SHP77 treated with DMSO at 0.1 percent for 48 hours (cell line): ENCODE measurements around the gene DDT.
"Not testable (repeated sequence)": the region's sequence is repeated elsewhere in the genome, so short reads cannot be mapped to it uniquely, and the experiment has no call there.

ENCODE experiments used
- DNase-seq: peaks from one replicate; lab custom pipeline; 2025; lab: John Stamatoyannopoulos, UW

DDT gene

DNA sequence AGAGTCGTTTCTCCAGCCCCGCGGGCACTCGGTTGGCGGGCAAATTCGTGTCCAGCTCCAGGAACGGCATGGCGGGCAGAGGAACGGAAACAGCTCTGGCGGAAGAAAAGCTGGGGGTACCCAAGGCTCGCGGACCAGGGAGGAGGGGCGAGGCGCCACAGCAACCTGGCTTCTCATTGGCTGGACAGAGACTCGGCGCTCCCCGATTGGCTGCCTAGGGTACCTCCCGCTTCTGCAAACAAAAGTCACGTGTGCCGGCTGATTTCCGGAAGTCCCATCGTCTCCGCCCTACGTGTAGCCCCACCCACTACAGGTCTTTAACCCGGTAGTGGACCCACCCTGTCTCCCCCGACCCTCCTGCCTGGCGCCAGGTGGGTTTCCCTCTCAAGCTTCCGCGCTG is at the start of gene DDT:
Gene DDT (minus strand): TSS at position 97 of the 400 bp plus-strand sequence. CDS start 27 bp downstream, at position 70.
- DNase-seq: not testable (repeated sequence)

DNA sequence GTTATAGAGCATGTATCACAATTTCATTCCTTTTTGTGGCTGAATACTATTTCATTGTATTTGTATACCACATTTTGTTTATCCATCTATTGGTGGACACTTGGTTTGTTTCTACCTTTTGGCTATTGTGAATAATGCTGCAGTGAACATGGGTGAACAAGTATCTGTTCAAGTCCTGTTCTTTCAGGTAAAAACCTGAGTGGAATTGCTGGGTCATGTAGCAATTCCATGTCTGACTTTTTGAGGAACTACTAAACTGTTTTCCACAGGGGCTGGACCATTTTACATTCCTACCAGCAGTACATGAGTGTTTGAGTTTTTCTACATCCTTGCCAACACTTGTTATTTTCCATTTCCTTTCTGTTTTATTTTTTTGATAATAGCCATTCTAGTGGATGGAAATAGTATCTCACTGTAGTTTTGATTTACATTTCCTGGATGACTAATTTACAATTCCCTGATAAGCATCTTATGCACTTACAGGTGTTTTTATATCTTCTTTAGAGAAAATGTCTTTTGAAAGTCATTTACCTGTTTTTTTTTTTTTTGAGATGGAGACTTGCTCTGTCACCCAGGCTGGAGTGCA is 49.1 kb upstream of the DDT start:
- DNase-seq: no peak

DNA sequence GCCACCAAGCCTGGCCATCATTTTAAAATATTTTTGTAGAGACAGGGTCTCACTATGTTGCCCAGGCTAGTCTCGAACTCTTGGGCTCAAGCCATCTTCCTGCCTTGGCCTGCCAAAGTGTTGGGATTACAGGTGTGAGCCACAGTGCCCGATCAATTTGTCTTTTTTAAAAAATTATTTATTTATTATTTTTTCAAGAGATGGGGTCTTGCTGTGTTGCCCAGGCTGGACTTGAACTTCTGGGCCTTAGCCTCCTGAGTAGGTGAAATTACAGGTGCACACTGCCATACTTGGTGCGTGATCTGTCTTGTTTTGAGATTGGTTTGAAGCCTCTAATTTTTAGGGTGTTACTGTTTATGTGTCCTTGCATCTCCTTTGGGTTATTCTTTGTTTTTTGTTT is 47.1 kb upstream of the DDT start:
- DNase-seq: no peak

DNA sequence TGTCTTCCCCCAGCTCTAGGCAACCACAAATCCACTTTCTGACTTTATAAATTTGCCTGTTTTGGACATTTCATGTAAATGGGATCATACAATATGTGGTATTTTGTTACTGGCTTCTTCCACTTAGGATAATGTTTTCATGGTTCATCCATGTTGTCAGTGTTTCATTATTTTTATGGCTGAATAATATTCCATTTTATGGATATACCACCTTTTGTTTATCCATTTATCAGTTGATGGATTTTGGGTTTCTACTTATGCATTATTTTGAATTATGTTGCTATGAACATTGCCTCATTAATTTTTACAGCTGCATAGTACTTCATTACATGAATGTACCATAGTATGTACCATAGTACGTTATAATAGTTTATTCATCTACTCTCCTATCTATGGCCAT is 41.9 kb upstream of the DDT start:
- no peak for DNase-seq

DNA sequence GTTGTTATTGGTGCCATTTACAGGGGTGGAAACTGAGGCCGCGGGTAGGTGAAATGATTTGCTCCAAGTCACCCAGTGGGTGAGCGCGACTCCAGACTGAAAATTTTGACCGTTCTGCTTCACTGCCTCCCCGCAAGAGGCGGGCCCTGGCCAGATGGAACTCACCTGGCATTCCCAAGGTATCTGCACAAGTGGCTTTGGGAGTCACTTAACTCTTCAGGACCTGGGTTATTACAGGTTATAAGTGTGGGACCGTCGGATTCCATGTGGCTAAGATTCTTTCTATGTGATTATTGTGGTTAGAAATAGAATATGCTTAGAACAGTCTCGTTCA is 37.5 kb upstream of the DDT start:
- no peak for DNase-seq

DNA sequence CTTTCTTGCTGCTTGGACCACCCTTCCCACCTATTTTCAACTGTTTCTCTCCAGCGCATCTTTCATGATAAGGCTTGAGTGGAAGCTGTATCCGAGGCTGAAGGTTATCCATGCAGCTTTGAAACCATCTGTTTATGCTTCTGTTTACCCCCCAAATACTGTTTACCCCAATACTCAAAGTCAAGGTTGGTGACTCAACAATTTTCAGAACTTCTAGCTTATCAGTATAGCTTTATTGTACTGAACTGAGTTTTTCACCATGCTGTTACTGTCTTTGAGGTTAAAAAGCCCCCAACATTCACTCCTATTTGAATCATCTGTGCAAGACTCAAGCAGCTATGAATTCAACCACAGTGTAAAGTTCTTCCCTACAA is 35.8 kb upstream of the DDT start:
- no peak for DNase-seq

DNA sequence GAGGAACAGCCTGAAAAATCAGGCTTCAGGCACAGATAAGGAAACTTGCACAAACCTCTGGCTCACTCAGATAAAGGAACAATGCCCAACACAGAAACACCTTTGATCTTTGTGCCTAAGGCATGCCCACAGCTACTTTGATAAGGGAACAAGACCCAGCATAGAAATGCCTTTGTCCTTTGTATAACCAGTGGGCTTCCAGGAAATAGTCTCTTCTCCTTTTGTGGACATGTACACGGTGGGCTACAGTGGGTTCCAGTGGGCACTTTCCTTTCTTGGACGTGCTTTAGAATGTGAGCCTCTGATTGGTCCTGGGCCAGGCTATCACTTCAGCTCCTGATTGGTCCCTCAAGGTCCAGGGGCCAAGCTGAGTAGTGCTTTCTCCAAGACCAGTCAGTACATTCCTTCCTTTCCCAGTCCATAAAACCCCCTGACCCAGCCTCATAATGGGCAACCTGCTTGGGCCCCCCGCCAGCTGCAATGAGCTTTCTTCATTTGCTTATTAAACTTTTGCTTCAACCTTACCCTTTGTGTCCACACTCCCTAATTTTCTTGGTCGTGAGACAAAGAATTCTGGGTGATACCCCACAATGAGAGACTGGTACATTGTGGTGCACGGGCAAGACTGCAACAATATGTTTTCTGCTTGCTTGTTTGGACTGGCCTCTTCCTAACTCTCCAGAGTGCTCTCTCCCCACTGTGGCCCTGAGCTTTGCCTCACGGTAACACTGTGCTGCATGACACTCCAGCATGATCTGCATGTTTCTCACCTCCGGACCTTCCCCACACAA is 35.2 kb upstream of the DDT start:
- no peak for DNase-seq

DNA sequence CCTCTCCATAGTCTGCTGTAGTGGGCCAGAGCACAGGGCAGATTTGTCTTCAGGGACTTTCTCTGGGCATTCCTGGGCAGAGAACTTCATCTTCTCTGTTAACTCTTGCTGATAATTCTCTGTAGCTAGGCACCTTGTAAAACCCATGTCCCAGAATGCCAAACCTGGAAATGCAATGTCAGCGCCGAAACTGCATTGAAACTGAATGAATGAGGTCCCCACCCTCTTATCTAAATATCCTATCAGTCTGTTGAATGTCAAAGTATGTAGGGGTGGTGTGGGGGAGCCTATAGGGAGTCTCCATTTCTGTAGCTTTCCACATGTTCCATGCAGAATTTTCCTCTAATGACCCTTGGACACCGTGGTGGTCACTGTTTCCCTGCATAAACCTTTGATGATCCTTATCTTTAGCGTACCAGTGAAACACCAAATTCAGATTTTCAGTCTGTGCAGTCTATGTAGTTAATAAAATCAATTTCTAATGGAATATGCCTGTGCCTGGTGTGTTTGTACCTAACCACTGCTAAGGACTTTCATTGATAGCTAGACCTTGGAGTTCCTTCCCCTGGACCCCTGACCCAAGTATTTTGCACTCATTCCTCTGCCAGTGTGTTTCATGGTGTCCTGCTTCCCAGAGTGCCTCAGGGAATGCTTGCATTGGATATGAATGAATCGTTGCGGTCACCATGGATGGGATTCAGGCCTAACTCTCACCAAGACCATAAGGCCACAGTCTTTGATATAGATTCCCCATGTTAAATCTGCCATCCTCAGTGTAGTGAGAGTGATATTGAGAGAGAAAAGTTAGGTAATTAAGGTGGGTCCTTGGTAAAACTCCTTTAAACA is 34.4 kb upstream of the DDT start:
- no peak for DNase-seq

DNA sequence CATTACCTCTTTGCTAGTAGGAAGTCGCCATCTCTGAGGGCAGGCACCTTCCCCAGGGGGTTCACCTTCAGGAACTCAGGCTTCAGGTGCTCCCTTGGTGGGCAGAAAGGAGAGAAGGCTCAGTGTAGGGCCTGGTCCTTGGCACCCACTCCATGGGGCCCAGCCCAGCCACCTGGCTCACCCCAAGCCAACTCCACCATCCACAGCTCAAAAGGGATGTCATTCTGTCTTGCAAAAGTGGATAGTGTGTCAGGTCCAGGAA is 33.7 kb upstream of the DDT start:
- no peak for DNase-seq

DNA sequence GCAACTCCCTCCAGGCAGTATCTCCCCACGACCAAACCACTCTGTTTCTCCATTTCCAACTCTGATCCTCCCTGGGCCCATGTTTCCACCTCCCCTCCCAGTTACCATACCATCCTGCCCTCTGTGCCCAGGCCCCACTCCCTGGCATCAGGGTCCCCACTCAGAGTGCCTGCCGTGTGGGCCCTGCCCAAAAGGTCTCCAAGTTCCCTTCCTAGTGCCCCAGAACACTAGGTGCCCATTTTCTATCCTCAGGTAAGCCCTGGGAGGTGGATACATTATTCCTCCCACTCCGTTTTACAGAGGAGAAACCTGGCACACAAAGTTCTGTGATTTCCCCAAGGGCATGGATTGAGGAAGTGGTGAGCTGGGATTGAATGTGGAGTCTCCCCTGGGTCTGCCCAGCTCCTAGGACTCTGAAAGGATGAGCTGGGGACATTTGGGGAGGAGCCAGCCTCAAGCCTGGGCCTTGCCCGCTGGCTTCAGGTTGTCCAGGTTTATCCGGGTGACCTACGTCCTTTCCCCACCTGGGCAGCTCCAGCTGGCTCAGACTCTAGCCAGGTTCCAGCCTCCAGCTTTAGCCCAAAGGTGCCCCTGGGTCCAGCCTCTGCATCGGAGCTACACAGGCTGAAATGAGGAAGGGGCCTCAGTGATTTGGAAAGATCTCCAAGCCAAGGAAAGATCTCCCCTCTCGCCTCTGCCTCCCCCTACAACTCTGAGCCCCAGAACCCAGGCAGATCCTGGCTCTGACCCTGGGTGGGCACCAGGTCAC is 33.2 kb upstream of the DDT start:
- DNase-seq: no peak

DNA sequence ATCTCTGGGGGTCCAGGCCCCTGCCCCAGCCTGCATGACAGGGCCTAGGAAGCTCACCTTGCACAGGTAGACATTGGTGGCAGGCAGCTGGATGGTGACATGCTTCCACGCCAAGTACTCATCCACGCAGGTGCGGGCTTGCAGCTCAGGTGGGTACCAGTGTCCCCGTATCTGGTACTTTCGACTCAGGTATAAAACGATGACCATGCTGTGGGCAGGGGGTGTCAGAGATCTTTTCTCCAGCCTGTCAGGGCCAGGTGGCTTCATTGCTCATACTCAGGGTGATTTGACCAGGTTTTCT is 32.6 kb upstream of the DDT start:
- DNase-seq: no peak

DNA sequence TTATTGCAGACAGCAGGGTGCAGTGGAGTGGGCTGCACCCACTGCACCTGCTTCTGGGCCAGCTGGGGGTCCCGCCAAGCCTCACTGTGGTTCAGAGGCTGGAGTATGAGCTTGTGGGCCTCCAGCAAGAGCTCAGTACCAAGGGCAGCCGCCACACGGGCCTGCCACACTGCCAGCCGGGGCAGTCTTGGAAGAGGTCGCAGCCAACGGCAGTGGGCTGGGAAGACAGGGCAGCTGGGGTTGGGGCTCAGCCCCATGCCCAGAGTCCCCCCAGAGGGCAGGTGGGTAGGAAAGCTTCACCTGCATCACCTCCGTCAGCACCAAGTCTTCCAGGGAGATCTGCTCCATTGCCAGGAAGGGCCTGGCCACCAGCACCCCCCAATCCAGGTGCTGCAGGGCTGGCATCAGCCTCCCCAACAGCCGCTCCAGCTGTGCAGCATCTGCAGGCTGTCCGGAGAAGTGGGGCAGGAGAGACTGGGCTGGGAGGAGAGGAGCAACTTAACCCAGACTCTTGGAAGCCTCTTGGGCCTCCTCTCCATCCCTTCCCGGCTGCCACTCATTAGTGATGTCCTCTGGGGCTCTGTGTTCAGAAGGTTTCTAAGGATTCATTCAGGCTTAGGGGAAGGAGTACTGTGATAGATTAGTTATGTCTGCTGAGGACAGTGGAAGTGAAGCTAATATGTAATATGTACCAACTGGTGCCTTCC is 32.1 kb upstream of the DDT start:
- no peak for DNase-seq

DNA sequence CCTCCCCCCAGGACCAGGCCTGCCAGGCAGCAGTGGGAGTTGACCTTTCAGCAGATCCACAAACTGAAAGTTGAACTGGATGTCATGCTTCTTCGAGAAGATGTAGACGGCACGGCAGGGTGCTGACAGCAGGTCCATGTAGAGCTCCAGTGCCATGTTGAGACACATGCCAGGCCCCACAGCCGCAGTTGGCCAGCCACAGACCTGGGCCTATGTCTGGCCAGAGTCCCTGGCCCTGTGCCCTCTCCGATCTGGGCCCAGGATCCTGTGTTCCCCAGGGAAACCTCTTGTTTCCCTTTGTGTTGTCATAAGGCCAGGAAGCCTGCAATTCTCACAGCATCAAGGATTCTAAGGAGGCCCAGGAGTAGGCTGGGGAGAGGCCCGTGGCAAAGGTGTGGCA is 31.0 kb upstream of the DDT start, which contains the start of gene GSTT4:
Gene GSTT4 (minus strand): TSS at position 253 of the 400 bp plus-strand sequence. CDS start 97 bp downstream, at position 156.
- DNase-seq: no peak

DNA sequence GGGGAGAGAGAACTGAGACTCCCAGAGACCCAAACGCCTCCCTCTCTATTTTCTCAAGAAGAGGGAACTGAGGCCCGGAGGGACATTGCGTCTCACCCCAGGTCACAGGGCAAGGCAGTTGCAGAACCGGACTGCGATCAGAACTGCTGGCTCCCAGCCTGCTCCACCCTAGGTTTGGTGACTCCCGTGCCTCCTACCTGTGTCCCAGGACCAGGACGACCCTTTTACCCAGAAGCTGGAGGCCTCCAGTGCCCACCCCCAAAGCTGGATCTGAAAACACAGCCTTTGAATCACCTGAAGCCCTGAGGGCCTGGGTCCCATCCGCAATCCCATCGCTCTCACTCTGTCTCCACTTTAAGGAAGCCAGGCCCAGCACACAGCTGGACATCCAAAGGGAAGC is 29.6 kb upstream of the DDT start:
- DNase-seq: no peak

DNA sequence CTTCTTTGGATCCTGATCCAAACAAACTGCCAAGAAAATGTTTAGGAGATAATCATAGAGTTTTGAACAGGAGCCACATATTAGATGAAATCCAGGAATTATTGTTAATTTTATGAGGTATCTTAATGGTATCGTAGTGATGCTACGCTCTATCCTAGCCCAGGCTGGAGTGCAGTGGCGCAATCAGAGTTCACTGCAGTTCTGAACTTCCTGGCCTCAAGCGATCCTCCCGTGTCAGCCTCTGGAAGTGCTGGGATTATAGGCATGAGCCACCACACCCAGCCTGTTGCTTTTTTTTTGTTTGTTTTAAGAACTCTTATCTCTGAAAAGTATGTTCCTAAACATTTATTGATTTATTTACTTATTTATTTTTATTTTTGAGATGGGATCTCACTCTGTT is 28.6 kb upstream of the DDT start:
- no peak for DNase-seq

DNA sequence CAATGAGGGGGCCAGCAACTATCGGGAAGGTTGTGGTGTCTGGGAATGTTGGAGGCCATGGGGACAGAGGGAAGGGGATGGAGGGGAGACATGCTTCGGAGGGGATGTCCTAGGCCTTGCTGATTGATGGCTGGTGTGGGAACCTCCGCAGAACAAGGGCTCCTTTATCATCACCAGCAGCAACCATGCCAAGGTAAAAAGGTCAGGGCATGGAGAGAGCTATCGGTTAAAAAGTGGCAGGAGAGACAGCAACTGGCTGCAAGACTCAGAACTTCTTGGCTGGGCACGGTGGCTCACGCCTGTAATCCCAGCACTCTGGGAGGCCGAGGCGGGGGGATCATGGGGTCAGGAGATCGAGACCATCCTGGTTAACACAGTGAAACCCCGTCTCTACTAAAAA is 28.0 kb upstream of the DDT start:
- no peak for DNase-seq

DNA sequence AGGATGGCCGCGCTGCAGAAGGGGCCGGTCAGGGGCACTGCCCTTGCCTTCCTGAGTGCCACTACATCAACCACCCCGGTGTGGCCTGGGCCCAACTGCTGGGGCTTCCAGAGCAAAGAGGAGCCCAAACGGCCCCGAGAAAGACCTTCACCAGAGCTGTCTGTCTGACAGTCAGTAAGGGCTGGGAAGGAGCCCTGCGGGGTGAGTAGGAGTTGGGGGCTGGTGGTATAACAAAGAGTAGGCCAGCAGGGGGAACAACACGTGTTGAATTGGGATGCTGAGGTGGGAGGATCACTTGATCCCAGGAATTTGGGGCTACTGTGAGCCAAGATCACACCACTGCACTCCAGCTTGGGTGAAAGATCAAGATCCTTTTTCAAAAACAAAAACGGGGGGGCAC is 27.1 kb upstream of the DDT start:
- DNase-seq: no peak

DNA sequence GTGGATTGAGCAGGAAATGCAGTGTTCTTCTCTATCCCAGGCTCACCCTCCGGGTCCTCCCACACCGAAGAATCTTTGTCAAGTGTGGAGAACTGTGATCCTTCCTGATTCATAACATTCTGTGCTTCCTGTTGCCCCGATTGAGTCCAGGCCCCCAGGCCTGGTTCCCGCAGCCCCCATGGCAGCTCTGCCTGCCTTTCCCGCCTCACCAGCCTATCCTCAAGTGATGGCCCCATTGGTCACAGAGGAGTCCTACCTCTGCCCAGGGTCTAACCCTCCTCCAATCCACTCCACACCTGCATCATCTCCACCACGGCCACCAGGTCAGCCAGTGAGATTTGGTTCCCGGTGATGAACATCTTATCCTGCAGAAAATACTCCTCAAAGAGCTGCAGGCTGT is 25.5 kb upstream of the DDT start:
- not testable (repeated sequence) for DNase-seq

DNA sequence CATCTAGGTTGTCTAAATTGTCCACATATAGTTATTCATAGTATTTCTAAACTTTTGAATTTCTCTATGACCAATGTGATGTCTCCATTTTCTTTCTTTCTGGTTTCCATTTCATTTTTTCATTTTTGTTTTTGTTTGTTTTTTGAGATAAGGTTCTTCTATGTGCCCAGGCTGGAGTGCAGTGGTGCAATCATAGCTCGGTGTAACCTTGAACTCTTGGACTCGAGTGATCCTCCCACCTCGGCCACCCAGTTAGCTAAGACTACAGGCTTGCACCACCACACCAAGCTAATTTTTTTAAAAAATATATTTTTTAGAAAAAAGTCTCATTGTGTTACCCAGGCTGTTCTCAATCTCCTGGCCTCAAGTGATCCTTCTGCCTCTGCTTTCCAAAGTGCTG is 22.9 kb upstream of the DDT start:
- no peak for DNase-seq

DNA sequence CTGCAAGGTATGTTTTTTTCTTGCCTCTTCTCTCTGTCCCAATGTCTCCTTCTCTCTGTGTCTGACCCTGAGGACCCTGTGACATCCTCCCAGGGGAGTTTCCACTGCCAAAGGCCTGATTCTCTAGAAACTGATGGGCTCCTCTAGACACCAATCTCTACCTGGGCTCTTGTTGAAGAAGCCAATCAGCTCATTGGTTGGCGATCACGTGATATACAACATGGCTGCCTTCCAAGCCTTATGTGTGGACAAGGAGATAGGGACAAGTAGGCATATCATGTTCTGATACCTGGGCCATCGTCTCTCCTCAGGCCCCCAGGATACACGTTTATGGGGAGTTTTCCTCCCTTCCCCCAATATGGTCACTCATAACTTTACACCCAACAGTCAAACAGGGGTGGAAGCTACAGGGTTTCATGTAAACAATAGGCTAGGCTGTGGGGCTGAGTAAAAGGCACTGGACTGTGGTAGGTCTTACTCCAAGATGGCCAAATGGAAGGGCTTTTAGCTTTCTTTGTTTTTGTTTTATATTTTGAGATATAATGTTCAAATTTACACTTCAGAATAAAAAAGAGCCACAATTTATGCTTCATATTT is 19.4 kb upstream of the DDT start:
- DNase-seq: not testable (repeated sequence)

DNA sequence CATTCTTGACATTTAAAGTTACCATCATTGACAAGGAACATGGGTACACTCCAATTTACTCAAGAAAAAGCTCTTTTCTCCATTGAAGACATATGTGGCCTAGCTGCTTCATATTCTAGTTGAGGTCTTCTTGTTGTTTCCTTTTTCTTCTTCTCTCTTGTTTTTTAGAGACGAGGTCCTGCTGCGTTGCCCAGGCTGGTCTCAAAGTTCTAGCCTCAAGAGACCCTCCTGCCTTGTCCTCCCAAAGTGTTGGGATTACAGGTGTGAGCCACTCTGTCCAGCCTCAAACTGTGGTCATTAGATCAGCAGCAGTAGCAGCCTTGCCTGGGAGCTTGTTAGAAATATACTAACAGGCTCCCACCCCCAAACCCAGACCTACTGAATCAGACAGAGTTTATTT is 18.8 kb upstream of the DDT start:
- not testable (repeated sequence) for DNase-seq
